ENCODE measurements around the gene FCF1. TPM values are rescaled to one million over a fixed set of nuclear protein-coding genes. Genes with fewer than 3 reads are reported as not detected.

FCF1 gene
- total and polyA plus RNA-seq, 2 of the 4 experiments (the other 2 are of a cell fraction), result 37.1 to 45.5 TPM

DNA sequence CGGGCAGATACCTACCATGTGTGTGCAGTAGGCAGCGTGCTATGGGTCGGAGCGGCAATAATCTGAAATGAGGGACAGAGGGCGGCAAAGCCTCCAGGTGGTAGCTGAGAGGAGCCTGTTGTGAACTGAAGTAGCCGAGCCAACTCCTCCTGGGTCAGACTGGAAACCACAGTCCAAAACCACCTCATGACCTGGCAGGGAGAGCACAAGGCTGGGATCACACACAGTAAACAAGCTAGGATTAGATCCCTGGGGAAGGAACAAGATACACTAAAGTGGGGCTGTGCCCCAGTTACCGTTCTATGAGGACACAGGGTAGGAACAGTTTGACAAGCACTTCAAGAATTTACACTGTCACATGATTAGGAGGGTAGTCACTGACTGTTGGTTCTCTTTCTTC is 49.1 kb upstream of the FCF1 start:
- POLR2A ChIA-PET (ENCODE audit: unreplicated experiment), result no interaction called here
- dilution Hi-C loops (cut with HindIII; ENCODE audit: low sequenced_read_pairs, unreplicated experiment) (no loop called here), in situ Hi-C loops (cut with MboI; ENCODE audit: low sequenced_read_pairs) (no loop called here), intact Hi-C loops (cut with micrococcal nuclease) (no loop called here)
- H3K4me1 ChIP-seq (ENCODE audit: control insufficient read depth, insufficient read depth, low read length), result peaks cover 11% of the 10 kb centered on the region; the same call in 1 of the 2 replicates
- DNase-seq (no peak), ATAC-seq (ENCODE audit: low read depth) (no peak)
- no peaks in the 10 kb centered on the region for H3K27me3 ChIP-seq (ENCODE audit: control insufficient read depth, insufficient read depth, low read length)
- no peak overlapping the region for H4K5ac ChIP-seq (ENCODE audit: low read depth, low read length)
- no TSS peak for BruUV-seq (replicated peaks)
- H3K79me1 ChIP-seq (ENCODE audit: low read depth in 1 of 2, low read length in 2 of 2), result peaks cover 0 to 27% of the 10 kb centered on the region in 2 experiments; a peak in 2 of 4 replicates
- H2BK15ac ChIP-seq (ENCODE audit: low read depth, low read length), result no peak overlapping the region
- H2BK20ac ChIP-seq (ENCODE audit: low read depth, low read length), result no peak overlapping the region
- H3K4me2 ChIP-seq (ENCODE audit: low read depth, low read length), result no peak overlapping the region
- no peak overlapping the region for H2BK120ac ChIP-seq (ENCODE audit: low read depth, low read length)
- H3K56ac ChIP-seq (ENCODE audit: extremely low read depth, insufficient read depth, low read length), result no peak overlapping the region
- no peak overlapping the region for H3K18ac ChIP-seq (ENCODE audit: low read depth, low read length)
- no peak overlapping the region for H3K9ac ChIP-seq (ENCODE audit: low read depth, low read length)
- H2AFZ ChIP-seq (replicated peaks; ENCODE audit: low read length, poor library complexity), result no peak overlapping the region
- H3K9me1 ChIP-seq (ENCODE audit: insufficient read depth, low read length), result peaks cover 24% of the 10 kb centered on the region
- H3K9me3 ChIP-seq (ENCODE audit: control insufficient read depth, insufficient read depth, low read length), result no peaks in the 10 kb centered on the region
- H2AK9ac ChIP-seq (replicated peaks; ENCODE audit: low read depth, low read length, poor library complexity), result no peak overlapping the region
- H3K14ac ChIP-seq (replicated peaks; ENCODE audit: low read depth, low read length), result no peak overlapping the region
- no peak overlapping the region for H4K91ac ChIP-seq (ENCODE audit: insufficient read depth, low read depth, low read length)
- H2BK5ac ChIP-seq (ENCODE audit: low read depth, low read length, poor library complexity, severe bottlenecking), result no peak overlapping the region
- no peak overlapping the region for H3K4me3 ChIP-seq (ENCODE audit: insufficient read depth, low read depth, low read length)
- no peak overlapping the region for H2AK5ac ChIP-seq (ENCODE audit: low read depth, low read length)
- no peak overlapping the region for H4K8ac ChIP-seq (ENCODE audit: low read depth in 2 of 2, low read length in 2 of 2)
- TF ChIP-seq RAD21 (IDR thresholded peaks at IDR 0.05; ENCODE audit: low read length) (no peak), CEBPB (IDR thresholded peaks at IDR 0.05; ENCODE audit: low read depth, low read length) (no peak), FOS (IDR thresholded peaks at IDR 0.05; ENCODE audit: low read depth, low read length) (no peak), MXI1 (IDR thresholded peaks at IDR 0.05; ENCODE audit: borderline replicate concordance, low read depth, low read length) (no peak), POLR2A (IDR thresholded peaks at IDR 0.05; ENCODE audit: low read depth, low read length) (no peak), CHD1 (IDR thresholded peaks at IDR 0.05; ENCODE audit: low read depth, low read length) (no peak), MAZ (IDR thresholded peaks at IDR 0.05; ENCODE audit: borderline replicate concordance, low read depth, low read length) (no peak), NFE2L2 (IDR thresholded peaks at IDR 0.05; ENCODE audit: low read depth, low read length) (no peak), BHLHE40 (IDR thresholded peaks at IDR 0.05; ENCODE audit: low read depth, low read length) (no peak), SMC3 (IDR thresholded peaks at IDR 0.05; ENCODE audit: low read depth, low read length) (no peak), RCOR1 (IDR thresholded peaks at IDR 0.05; ENCODE audit: insufficient replicate concordance, low read length) (no peak), RFX5 (IDR thresholded peaks at IDR 0.05; ENCODE audit: low read depth, low read length) (no peak)
- TF ChIP-seq, protein P1, sequence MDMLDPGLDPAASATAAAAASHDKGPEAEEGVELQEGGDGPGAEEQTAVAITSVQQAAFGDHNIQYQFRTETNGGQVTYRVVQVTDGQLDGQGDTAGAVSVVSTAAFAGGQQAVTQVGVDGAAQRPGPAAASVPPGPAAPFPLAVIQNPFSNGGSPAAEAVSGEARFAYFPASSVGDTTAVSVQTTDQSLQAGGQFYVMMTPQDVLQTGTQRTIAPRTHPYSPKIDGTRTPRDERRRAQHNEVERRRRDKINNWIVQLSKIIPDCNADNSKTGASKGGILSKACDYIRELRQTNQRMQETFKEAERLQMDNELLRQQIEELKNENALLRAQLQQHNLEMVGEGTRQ (IDR thresholded peaks at IDR 0.05; ENCODE audit: low read depth, low read length), result no peak
- TF ChIP-seq, protein P2, sequence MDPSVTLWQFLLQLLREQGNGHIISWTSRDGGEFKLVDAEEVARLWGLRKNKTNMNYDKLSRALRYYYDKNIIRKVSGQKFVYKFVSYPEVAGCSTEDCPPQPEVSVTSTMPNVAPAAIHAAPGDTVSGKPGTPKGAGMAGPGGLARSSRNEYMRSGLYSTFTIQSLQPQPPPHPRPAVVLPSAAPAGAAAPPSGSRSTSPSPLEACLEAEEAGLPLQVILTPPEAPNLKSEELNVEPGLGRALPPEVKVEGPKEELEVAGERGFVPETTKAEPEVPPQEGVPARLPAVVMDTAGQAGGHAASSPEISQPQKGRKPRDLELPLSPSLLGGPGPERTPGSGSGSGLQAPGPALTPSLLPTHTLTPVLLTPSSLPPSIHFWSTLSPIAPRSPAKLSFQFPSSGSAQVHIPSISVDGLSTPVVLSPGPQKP (IDR thresholded peaks at IDR 0.05; ENCODE audit: borderline replicate concordance, low read depth, low read length), result no peak
- H4K20me1 ChIP-seq (ENCODE audit: insufficient read depth, low read length), result no peaks in the 10 kb centered on the region
- H3K23ac ChIP-seq (ENCODE audit: low read depth, low read length), result no peak overlapping the region
- H3K36me3 ChIP-seq (ENCODE audit: control insufficient read depth, insufficient read depth, low read length), result peaks cover 41% of the 10 kb centered on the region
- H3K4ac ChIP-seq (ENCODE audit: low read depth, low read length), result no peak overlapping the region; the same call in 1 of the 2 replicates
- CTCF ChIA-PET, result no interaction called here
- 100% methylated on average over 1 of the region's 7 CpGs; no CpG with 5 or more reads in 1 of the 2 experiments for WGBS, 2 experiments (ENCODE audit: extremely low coverage in 2 of 2, insufficient read length in 1 of 2)
- no peak overlapping the region for H3K27ac ChIP-seq (ENCODE audit: insufficient read depth, low read length)
